Cardiac muscle cell (in vitro differentiated cells and primary cell): Measurements from ENCODE around the gene ERC1. TPM values are rescaled to one million over a fixed set of nuclear protein-coding genes. Genes with fewer than 3 reads are reported as not detected.
A peak's percentile ranks its signal among the peaks of the same experiment; 100 is the strongest.

Experiments used
- DNase-seq, 2 donors: peaks; one replicate each; pipeline versions ENCODE4 v3.0.0 to v3.0.0-alpha.2; 2010 to 2017; ENCODE audit warnings: low read depth in 1 of 2, low spot score in 1 of 2
- H3K27ac ChIP-seq: fragments of 200-600 bp; sonication (generic); 2 replicates; pipeline ENCODE4 v1.5.1; 2016
- H3K27me3 ChIP-seq: fragments of 200-600 bp; sonication (generic); 2 replicates; pipeline ENCODE4 v1.6.0; 2016; ENCODE audit warnings: control low read depth
- H3K36me3 ChIP-seq: fragments of 200-600 bp; sonication (generic); 2 replicates; pipeline ENCODE4 v1.5.1; 2016; ENCODE audit warnings: control low read depth
- H3K4me1 ChIP-seq: fragments of 200-600 bp; sonication (generic); 2 replicates; pipeline ENCODE4 v1.8.1; 2017; ENCODE audit warnings: low read depth, mild to moderate bottlenecking, mixed run types
- H3K4me3 ChIP-seq: fragments of 200-600 bp; sonication (generic); 2 replicates; pipeline ENCODE4 v1.5.1; 2016; ENCODE audit warnings: mild to moderate bottlenecking
- H3K9me3 ChIP-seq: fragments of 200-600 bp; sonication (generic); 2 replicates; pipeline ENCODE4 v1.5.1; 2017; ENCODE audit warnings: low read depth, mild to moderate bottlenecking, control low read depth
- polyA plus RNA-seq: library from polyadenylated mRNA; unstranded; fragments of >200 nt; fragmentation: Nextera tagmentation; extraction: Ambion mirVana; gene quantifications from 2 replicates; pipeline ENCODE4 v1.2.1, GENCODE V29; 2016
- total RNA-seq: library from RNA; depleted of rRNA; stranded (reverse); fragments of >200 nt; gene quantifications from 2 replicates; pipeline ENCODE4 v1.2.3, GENCODE V29; 2016
- TF ChIP-seq, protein P1 (sequence below): IDR thresholded peaks from 2 replicates; pipeline ENCODE4 v1.5.1; 2012; ENCODE audit warnings: low read depth, mild to moderate bottlenecking, low read length

ERC1 gene
- total and polyA plus RNA-seq, 2 experiments from 2014 or later: 34.1 to 46.3 TPM

DNA sequence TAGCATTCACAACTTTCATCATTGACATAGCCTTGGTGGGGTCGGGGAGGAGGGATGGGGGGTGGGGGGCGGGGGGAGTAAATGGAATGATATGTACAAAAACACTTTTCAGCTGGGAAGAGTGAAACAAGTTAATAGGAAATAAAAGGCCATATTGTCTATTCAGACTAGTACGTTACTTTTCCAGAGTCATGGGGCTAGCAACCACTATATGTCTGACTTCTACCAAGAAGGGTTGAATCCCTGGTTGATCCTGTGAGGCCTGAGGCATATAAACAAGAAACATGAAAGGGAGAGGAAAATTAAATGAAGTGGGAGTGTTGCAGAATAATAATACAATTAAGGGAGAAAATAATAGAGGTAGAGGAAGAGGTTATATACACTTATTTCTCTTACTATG, 225.5 kb downstream of the ERC1 start:
- peaks cover 51% of the 10 kb centered on the region for H3K4me1 ChIP-seq
- H3K27me3 ChIP-seq: no peaks in the 10 kb centered on the region
- no peak for DNase-seq
- peak overlapping the region; percentile 81 for H3K27ac ChIP-seq
- TF ChIP-seq, protein P1, sequence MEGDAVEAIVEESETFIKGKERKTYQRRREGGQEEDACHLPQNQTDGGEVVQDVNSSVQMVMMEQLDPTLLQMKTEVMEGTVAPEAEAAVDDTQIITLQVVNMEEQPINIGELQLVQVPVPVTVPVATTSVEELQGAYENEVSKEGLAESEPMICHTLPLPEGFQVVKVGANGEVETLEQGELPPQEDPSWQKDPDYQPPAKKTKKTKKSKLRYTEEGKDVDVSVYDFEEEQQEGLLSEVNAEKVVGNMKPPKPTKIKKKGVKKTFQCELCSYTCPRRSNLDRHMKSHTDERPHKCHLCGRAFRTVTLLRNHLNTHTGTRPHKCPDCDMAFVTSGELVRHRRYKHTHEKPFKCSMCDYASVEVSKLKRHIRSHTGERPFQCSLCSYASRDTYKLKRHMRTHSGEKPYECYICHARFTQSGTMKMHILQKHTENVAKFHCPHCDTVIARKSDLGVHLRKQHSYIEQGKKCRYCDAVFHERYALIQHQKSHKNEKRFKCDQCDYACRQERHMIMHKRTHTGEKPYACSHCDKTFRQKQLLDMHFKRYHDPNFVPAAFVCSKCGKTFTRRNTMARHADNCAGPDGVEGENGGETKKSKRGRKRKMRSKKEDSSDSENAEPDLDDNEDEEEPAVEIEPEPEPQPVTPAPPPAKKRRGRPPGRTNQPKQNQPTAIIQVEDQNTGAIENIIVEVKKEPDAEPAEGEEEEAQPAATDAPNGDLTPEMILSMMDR: no peak
- H3K4me3 ChIP-seq: no peak overlapping the region
- H3K9me3 ChIP-seq: no peaks in the 10 kb centered on the region
- H3K36me3 ChIP-seq: no peaks in the 10 kb centered on the region

DNA sequence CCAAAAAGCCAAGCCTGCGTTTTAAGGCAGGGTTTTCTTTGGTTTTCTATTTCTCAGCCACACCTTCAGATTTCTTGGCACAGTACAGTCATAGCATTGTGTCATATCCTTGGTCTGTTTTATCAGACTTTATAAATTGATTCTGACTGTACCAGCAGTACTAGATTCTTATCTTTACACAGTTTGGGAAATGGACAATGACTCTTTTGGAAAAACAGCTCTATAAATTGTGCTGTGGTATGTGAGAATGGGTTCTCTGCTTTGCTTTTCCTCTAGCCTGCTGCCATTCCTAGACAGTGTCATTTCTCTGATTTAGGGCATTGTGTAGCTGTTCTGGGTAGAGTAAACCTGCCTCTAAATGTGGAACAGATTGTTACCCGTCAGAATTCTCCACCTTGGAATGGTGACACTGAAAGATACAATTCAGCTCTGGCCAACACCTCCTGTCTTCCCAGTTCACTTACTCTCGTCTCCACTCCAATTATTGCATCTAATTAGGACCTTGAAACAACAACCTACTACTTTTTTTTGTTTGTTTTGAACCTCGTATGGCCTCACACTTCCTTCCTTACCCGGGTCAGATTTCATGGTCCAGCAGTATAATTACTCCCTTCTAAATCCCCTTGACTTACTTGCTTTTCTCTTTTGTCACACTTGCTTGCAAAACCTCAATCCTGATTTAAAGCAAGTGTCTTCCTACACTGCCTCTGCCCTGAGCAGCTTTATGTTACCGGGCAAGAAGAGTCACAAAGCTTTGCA, 226.3 kb downstream of the ERC1 start:
- no peak overlapping the region for H3K4me3 ChIP-seq
- H3K27me3 ChIP-seq: no peaks in the 10 kb centered on the region
- no peaks in the 10 kb centered on the region for H3K9me3 ChIP-seq
- peak overlapping the region; percentile 81 for H3K27ac ChIP-seq
- H3K36me3 ChIP-seq: no peaks in the 10 kb centered on the region
- H3K4me1 ChIP-seq: peaks cover 44% of the 10 kb centered on the region
- TF ChIP-seq, protein P1: no peak
- DNase-seq: peak in 1 of 2 donors; percentile 34

DNA sequence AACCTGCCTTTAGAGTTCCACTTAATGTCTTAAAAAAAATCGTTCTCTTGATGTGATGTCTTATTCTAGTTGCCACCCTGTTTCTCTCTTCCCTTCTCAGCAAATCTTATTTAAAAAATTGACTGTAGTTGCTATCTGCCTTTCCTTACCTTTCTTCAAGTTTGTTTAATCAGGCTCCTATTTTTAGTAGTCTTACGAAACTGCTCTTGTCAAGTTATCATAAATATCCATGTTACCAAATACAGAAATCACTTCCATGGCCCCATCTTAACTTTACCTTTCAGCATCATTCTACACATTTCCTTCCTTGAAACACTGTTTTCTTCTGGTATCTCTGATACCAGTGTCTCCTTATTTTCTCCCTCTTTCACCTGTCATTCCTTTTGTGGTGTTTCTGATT, 227.3 kb downstream of the ERC1 start:
- H3K4me1 ChIP-seq: peaks cover 37% of the 10 kb centered on the region
- DNase-seq: no peak
- H3K9me3 ChIP-seq: no peaks in the 10 kb centered on the region
- TF ChIP-seq, protein P1: no peak
- peak overlapping the region; percentile 81 for H3K27ac ChIP-seq
- no peaks in the 10 kb centered on the region for H3K36me3 ChIP-seq
- H3K4me3 ChIP-seq: no peak overlapping the region
- no peaks in the 10 kb centered on the region for H3K27me3 ChIP-seq

DNA sequence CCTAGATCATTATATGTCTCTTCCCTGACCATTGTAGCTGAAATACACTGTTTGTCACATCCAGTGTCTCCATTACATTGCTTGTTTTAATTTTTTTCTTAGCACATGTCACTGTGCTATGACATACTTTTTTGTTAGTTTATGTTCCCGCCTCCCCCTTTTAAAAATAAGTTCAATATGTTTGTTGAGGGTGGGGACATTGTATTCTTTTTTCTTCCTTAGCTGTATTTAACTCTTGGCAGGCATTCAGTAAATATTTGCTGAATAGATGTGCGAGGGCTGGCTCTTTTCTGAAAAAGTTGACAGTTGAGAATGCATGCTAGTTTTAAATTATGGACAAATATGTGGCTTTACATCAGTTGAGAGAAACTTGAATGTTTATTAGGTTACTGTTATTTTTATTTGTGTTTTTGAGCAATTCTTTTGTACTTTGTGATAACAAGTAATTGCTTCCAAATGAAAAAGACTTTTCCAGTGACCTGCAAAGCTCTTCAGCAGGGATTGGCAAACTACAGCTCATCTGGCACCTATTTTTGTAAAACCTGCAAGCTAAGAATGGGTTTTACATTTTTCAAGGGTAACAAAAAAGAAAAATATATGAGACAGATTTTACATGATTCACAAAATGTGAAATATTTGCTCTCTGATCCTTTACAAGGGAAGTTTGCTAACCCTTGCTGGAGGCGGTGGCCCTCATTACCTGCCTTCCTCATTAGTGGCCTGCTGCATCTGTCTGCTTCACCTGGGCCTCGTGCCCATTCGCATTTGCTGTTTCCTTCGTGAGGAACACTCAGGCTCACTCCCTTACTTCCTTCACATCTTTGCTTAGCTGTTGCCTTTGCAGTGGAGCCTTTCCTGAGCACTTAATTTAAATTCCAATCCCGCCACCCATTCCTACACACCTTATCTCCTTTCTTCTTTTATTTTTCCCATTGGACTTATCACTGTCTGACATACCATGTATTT, 229.4 kb downstream of the ERC1 start:
- H3K4me1 ChIP-seq: peaks cover 37% of the 10 kb centered on the region
- H3K36me3 ChIP-seq: no peaks in the 10 kb centered on the region
- DNase-seq: peak in 1 of 2 donors; percentile 30
- H3K9me3 ChIP-seq: no peaks in the 10 kb centered on the region
- no peaks in the 10 kb centered on the region for H3K27me3 ChIP-seq
- H3K4me3 ChIP-seq: no peak overlapping the region
- peak overlapping the region; percentile 40 for H3K27ac ChIP-seq
- TF ChIP-seq, protein P1: no peak

DNA sequence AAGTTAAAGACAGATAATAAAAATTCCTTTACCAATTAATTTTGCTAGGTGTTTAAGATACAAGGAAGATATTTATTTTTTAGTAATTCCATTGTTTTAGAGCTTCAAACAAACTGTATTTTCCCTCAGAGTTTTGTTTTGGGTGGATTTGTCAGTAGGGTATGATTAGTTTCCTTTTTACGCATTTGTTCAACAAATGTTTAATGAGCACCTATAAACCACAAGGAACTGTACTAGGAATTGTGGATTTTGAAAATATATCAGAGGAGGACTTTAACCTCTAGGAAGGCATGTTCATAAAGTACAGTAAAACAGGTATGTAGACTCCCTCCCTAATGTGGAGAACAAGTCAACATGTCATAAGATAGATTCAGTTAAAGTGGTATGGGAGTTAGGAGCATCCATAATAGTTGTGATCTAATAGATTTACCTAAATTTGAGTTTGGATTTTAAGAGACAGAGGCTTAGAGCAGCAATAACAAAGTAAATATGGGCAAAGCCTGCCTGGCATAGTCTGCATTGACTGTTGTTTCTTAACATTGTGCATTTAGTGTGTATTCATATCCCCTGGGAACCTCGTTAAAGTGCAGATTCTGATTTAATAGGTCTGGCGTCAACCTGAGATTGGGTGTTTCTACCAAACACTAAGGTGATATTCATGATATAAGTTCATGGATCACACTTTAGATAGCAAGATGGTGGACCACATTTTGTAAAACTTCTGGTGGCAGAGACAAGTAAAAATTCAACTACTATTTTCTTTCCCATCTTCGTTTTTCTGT, 232.0 kb downstream of the ERC1 start:
- no peak for DNase-seq
- TF ChIP-seq, protein P1: no peak
- Histone ChIP-seq H3K4me3 (no peak overlapping the region), H3K27ac (no peak overlapping the region), H3K27me3 (no peaks in the 10 kb centered on the region), H3K36me3 (no peaks in the 10 kb centered on the region), H3K9me3 (no peaks in the 10 kb centered on the region), H3K4me1 (peaks cover 20% of the 10 kb centered on the region)
